ENCODE results near the gene GDPD2.

- TF ChIP-seq CTCF (IDR thresholded peaks at IDR 0.05) (no peak), POLR2A (IDR thresholded peaks at IDR 0.05) (no peak)
Observed at GRCh38 chrX:70444326-70444945, 21.3 kb downstream of the GDPD2 start, which contains the start of gene DLG3.
